GM08714 (cell line): ENCODE data around the gene GTF2IRD1.

ENCODE experiments used
- H3K4me3 ChIP-seq: fragments of 200-500 bp; sonication (Bioruptor generic); 2 replicates; pipeline ENCODE4 v1.5.1; 2014; ENCODE audit warnings: mild to moderate bottlenecking, low read length, inconsistent platforms
- ZNF274 ChIP-seq: IDR thresholded peaks from 2 replicates; pipeline ENCODE4 v1.6.1; 2012; ENCODE audit warnings: mild to moderate bottlenecking, low read depth, low read length

The GTF2IRD1 gene

GRCh38 chr7:74582447-74583039, 128.8 kb downstream of the GTF2IRD1 start:
- TF ChIP-seq ZNF274, result no peak

DNA sequence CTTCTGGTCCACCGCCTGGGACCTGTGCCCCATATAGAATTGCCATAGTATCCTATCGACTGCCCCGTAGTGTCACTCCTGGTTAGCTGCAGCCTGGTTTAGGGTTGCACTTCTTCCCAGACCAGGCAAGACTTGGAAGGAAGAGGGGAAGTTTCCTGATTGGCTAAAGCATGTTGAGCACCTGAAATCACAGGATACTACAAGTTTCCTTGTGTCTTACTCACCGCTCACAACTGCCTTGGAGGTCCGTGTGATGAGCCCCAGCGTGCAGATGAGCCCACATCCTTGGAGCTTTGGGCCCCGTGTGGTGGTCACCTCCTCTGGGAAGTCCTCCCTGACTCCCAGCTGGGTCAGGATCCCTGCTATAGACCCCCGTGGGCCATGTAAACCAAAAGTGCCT, 129.9 kb downstream of the GTF2IRD1 start:
- no peak for TF ChIP-seq ZNF274
- no peak overlapping the region for H3K4me3 ChIP-seq

More at GRCh38 chr7:74582447-74583039, 128.8 kb downstream of the GTF2IRD1 start:
- H3K4me3 ChIP-seq, result no peak overlapping the region

DNA sequence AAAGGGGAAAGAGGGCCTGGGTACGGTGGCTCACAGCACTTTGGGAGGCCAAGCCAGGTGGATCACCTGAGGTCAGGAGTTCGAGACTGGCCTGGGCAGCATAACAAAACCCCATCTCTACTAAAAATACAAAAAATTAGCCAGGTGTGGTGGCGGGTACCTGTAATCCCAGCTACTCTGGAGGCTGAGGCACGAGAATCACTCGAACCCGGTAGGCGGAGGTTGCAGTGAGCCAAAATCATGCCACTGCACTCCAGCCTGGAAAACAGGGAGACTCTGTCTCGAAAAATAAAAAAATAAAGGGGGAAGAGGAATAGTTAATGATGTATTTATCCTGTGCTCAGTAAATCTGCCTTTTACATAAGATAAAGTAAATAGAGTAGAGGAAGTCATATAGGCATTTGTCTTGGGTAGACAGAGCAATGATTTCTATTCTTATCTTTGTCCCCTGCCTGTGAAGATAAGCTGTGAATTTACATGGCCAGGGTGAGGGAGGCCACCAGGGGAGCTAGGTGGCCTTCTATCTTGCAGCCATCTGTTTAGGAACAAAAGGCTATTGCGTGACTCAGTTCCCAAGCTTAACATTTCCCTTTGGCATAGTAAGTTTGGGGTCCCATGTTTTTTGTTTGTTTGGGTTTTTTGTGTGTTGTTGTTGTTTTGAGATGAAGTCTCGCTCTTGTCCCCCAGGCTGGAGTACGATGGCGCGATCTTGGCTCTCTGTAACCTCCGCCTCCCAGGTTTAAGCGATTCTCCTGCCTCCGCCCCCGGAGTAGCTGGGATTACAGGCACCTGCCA, 130.7 kb downstream of the GTF2IRD1 start:
- H3K4me3 ChIP-seq, result no peak overlapping the region
- TF ChIP-seq ZNF274, result no peak

- no peak overlapping the region for H3K4me3 ChIP-seq
- TF ChIP-seq ZNF274, result no peak
Measured at GRCh38 chr7:74585844-74586243, 132.1 kb downstream of the GTF2IRD1 start.

GRCh38 chr7:74586258-74587175, 132.8 kb downstream of the GTF2IRD1 start:
- no peak for TF ChIP-seq ZNF274
- H3K4me3 ChIP-seq, result no peak overlapping the region

GRCh38 chr7:74587435-74588126, 133.9 kb downstream of the GTF2IRD1 start:
- H3K4me3 ChIP-seq, result no peak overlapping the region
- TF ChIP-seq ZNF274, result no peak

DNA sequence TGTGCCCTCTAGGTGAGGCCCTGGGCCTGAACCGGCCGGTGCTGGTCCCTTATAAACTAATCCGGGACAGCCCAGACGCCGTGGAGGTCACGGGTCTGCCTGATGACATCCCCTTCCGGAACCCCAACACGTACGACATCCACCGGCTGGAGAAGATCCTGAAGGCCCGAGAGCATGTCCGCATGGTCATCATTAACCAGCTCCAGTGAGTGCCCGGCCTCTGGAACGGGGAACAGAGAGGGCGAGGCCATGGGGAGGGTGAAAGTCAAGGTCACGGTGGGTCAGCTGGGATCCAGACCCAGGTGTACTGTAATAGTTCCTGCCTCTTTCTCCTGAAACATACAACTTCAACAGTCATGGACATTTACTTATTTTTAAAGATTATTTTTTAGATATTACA, 137.1 kb downstream of the GTF2IRD1 start:
- TF ChIP-seq ZNF274, result no peak
- no peak overlapping the region for H3K4me3 ChIP-seq

DNA sequence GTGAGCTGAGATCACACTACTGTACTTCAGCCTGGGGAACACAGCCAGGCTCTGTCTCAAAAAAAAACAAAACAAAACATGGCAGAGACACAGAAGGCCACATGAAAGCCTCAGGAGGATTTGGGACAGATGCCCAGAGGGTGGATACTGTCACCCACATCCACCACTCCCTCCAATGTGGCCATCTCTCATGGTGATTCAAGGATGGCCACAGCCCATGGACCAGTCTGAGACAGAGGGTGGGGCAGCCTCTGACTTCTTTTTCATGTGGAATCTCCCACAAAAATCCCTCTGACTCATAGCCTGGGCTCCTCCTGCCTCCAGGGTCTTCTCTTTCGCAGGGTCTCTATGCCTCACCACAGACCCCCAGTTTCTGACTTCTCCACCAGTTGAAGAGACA, 144.9 kb downstream of the GTF2IRD1 start:
- H3K4me3 ChIP-seq, result no peak overlapping the region
- no peak for TF ChIP-seq ZNF274

- no peak for TF ChIP-seq ZNF274
- no peak overlapping the region for H3K4me3 ChIP-seq
Measured at GRCh38 chr7:74599244-74599643, 145.5 kb downstream of the GTF2IRD1 start.

DNA sequence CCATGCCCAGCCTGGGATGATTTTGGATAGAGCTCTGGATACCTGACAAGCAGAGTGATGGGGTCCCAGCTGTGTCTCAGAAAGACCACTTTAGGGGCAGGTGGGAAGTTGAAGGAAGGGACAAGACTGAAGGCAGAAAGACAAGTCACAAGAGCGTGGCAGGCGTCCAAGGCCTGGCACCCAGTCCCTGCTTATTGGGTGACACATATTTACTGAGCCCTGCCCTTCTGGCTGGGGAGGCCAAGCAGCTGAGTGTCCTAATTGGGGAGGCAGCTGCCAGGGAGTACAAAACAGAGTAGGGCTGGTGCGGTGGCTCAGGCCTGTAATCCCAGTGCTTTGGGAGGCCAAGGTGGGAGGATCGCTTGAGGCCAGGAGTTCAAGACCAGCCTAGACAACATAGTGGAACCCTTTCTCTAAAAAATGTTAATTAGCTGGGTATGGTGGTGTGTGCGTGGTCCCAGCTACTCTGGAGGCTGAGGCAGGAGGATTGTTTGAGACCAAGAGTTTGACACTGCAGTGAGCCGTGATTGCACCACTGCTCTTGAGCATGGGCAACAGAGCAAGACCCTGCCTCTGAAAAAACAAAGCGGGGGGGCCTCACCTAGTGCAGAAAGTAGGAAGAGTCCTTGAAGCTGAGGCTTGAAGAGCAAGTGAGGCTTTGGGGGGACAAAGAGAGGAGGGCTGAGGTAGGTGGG, 150.8 kb downstream of the GTF2IRD1 start:
- no peak overlapping the region for H3K4me3 ChIP-seq
- TF ChIP-seq ZNF274, result no peak

DNA sequence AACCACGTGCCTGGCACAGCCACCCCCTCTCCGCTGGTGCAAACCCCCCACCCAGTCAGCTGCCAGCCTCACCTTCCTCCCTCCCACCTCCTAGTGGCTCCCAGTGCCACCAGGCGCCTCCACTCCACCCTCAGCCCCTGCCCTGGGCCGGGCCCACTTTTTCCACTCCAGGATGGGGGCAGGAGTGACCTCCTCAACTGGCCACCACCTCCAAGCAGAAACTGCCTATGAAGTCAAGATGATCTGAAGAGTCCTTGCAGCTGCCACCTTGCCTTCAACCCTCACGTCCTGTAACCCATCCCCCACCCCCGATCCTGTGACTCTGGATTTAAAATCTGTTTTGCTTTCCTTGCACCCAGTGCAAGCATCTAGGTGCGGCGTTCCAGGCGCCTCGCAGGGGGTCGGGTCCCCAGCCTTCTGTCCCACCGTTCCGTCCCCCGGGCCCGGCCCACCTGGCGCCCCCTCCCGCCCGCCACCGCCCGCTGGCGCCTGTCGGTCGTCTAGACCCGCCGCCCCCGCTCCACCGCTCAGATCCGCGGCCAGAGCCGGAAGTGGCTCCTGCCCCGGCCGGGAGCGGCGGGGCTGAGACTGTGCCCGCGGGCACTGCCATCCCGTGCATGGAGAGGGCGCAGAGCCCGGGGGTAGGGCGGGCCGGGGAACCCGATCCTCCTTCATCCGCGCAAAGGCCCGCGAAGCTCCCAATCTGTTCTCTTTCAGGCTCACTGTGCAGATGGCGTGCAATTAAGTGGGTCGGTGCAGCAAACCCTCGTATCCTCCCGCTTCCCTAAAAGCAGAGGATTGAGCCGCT, 152.6 kb downstream of the GTF2IRD1 start:
- TF ChIP-seq ZNF274, result no peak
- H3K4me3 ChIP-seq, result peak overlapping the region; percentile 32; the same call in 1 of the 2 replicates

DNA sequence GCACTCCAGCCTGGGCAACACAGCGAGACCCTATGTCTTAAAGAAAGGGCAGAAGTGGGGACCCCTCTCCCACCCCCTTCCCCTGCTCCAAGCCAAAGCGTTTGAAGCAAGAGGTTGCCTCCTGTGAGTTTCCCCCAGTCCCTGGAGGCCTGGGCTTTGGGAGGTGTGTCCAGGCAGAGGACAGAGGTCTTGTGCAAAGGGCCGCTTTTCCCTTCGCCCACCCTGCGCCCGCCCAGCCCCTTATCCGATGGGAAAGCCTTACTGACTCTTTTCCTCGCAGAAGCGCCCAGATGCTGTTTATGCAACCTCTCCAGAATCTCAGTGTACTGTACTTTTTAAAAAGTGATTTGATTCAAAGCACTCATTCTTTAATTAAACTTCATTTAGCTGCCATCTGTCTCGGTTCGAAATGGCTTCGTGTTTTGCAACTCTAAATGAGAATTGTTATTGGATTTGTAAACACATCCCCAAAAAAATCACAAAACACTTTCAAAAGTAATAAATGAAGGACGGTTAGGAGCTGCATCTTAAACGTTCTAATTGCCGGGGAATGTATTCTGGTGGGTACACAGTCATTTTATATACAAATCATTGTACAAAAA, 153.3 kb downstream of the GTF2IRD1 start:
- no peak for TF ChIP-seq ZNF274
- peak overlapping the region; percentile 32; the same call in 1 of the 2 replicates for H3K4me3 ChIP-seq
